Erythroblast (primary cell): Measurements from ENCODE around the gene MBNL2.

ENCODE experiments used
- DNase-seq, 2 experiments: peaks; one replicate each; lab custom pipeline; 2025; lab: John Stamatoyannopoulos, UW
- GATA1 ChIP-seq: IDR thresholded peaks from 2 replicates; pipeline ENCODE4 v1.6.1; 2011; ENCODE audit warnings: low read depth, mild to moderate bottlenecking, control low read depth, low read length, moderate library complexity
- POLR2A ChIP-seq: IDR thresholded peaks from 2 replicates; pipeline ENCODE4 v1.6.1; 2011; ENCODE audit warnings: mild to moderate bottlenecking, low read length

MBNL2 gene

DNA sequence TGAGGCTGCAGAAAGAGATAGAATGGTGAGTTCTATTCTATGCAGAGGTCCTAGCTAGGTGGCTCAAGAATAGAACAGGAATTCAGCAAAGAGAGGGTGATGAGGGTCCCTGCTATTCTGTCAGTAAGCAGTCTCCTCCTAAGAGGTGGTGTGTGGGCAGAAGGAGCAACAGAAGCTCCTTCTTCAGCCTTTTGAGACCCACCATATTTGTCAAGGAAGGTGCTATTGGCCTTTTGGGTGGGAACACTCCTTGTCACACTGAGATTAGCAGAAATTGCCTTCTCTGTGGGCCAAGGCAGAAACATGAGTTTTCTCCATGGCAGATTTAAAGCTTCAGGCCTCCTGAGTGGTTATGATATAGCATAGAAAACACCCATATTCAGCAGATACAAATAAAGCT lies 172.4 kb downstream of the MBNL2 start:
- peak in 1 of 2 experiments; percentile 16 for DNase-seq
- TF ChIP-seq POLR2A = no peak
- no peak for TF ChIP-seq GATA1

DNA sequence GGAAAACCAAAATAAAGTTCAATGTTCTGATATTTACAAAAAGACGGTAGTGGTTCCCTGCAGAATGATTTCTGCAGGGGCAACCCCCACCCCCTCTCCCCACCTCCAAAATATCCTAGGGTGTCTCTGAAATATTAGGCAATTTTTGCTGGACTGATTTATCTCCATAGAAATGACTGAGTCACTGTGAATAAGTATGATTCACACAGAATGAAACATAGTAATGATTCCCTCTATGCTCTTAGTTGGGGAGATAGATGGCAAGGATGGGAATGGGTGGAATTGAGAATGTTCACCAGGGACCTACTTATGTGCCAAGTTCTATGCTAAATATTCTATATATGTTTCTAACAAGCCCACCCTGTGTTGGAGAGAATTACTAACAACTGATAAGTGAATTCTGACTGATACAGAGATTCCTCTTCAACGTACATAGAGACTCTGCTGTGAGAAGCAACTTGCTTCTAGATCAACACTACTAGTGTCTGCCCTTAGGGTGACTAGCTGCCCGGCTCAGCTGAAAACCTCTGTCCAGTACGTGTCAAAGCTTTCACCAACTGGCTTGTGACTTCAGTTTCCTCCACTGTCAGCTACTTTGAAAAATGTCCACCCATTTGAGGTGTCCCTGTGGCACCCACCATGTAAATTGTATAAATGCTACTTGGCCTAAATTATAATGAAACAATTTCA lies 173.5 kb downstream of the MBNL2 start:
- DNase-seq = peak in 1 of 2 experiments; percentile 61
- no peak for TF ChIP-seq POLR2A

DNA sequence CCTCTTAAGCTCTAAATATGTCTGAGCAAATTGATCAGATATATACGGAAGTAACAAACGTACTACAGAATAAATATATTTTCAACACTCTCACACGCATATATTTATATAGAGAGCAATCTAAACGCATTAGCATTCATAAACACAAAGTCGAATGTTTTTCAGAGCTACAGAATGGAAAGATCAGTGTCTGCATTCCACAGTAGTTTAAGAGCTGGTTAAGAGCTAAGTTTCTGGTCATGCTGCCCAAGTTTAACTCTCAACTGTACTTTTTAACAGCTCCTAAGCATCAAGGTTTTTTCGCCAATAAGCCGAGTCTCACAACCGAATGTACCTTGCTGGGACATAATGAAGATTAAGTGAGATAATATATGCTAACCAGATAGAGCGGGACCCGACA lies 175.1 kb downstream of the MBNL2 start:
- TF ChIP-seq GATA1 (no peak), POLR2A (no peak)
- no peak for DNase-seq

DNA sequence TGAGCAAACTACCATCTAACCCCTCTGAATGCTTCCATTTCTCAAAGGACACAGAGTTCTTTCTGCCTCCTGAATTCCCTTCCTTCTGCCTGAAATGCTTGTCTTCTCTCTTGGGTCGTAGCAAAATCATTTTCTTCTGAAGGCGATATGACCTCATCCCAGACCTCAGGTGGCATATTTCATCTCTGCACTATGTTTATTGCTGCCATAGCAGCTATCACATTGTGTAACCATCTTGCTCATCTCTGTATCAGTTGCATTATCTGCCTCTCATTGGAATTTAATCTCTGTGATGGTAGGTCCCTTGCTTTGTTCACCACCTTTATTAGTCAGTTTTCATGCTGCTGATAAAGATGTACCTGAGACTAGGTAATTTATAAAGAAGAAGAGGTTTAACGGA lies 179.3 kb downstream of the MBNL2 start:
- no peak for TF ChIP-seq GATA1
- no peak for TF ChIP-seq POLR2A
- no peak for DNase-seq

DNA sequence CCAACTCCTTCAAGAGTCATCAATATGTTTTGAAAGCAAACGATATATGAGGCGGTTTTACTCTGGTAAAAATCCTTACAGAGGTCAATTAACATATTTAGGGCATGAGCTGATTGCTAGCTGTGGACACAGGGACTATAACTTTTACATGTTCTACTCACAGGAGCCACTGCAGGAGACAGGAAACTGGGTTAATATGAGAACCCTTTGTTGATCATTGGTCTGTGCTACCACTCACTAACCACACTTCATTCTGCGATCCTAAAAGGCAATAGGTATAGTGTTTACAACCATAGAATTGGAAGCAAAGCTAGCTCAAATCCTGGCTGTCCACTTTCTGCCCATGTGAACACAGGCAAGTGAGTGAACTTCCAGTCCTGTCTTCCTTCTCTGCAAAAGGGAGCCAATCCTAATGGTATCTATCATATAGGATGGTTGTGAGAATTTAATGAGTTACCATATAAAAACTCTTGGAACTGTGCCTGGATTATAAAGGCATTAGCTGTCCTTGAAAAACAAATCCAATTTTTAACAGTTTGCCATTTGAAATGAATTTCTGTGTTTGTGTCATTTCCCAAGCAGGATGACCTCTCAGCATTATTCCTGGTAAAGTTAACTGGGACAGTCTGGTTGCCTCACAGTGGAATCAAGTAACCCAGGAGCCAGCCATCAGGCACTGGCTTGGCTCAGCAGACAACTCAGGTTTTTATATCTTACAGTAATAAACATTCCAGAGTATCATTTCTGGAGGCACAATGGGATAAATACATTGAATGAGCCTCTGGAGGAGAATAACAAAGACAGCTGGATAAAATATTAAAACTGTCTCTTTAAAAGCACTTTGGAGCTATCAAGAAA lies 182.0 kb downstream of the MBNL2 start:
- TF ChIP-seq POLR2A (no peak), GATA1 (no peak)
- DNase-seq = no peak

DNA sequence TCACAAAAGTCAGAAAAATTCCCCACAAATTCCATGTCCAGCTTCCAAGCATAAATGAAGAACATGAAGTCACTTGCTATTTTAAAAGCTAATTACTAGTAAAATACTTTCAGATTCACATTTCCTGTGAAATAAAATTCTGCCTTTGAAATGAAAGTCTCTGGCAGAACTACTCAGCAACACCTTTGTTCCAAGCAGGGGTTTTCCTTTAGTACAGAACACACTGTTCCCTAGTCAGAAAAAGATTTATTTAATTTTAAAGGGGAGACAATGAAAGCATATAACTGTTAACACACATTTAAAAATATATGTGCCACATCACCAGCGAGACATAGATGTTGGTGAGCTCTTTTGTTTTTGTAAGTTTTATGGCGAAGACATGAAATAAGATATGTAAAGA lies 185.4 kb downstream of the MBNL2 start:
- DNase-seq = no peak
- no peak for TF ChIP-seq POLR2A
- TF ChIP-seq GATA1 = no peak

DNA sequence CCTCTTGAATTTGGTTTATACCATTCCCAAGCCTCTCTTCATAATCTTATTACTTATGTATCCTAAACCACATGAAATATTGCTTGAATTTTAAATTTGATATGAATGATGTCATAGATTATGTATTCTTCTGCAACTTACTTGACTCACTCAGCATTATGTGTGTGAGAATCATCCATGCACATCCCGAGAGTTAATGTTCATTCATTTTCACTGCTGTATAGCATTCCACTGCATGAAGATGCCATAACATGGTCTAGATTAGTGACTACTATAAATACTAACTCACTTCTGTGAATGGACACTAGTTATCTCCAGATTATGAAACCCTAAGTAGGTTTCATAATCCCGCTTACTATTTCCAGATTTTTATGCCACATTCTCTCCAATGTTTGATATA lies 186.8 kb downstream of the MBNL2 start:
- TF ChIP-seq POLR2A (no peak), GATA1 (no peak)
- DNase-seq = no peak

DNA sequence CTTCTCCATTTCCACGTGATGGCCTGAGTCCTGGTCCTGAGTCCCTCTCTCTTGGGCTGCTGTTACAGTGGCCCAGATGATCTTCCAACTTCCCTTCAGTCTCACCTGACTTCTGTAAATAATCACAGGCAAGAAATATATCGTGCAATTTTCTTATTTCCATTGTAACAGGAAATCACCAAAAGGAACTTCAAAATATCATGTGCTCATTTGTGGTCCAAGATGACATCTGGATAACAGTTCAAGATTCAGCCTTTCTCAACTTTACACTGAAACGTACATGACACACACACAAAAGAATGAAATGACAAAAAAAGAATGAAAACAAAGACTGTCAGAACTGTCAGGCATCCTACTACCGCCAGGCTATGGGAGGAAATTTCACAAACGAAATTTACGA lies 189.9 kb downstream of the MBNL2 start:
- no peak for TF ChIP-seq POLR2A
- no peak for TF ChIP-seq GATA1
- no peak for DNase-seq

DNA sequence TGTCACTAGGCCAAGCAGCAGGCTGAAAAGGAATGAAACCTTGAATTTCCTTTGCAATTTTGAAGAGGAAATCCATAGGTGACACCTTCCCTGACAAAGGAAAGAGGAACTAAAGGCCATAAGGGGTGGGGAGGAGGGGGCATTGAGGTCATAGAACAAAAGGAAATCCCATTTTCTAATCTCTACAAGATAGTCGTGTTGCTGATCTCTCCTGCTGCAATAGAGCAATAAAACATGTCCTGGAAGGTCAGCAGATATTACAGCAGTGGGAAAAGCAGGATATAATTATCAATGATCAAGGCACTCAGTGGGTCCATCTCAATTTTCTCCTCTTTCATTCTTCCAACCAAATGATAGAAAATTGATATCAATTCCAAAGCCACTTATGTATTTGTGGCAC lies 191.6 kb downstream of the MBNL2 start:
- TF ChIP-seq GATA1 = no peak
- TF ChIP-seq POLR2A = no peak
- DNase-seq = no peak

DNA sequence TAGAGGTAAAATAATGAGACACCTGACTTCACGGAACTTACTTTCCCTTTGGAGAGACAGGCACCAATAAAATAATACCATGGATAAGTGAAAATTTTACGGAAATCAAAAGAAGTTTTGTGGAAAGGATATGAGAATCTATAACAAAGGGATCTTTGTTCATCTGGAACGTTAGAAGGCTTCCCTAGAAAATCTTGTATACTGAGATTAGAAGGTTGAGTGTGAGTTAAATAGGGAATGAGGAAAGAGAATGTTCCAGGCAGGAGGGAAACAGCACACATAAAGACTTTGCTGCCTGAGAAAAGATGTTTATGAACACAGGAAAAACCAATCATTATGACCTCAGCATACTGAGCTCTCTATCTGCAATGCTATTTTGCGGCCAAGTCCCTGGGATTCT lies 192.3 kb downstream of the MBNL2 start:
- no peak for TF ChIP-seq POLR2A
- TF ChIP-seq GATA1 = no peak
- DNase-seq = no peak

DNA sequence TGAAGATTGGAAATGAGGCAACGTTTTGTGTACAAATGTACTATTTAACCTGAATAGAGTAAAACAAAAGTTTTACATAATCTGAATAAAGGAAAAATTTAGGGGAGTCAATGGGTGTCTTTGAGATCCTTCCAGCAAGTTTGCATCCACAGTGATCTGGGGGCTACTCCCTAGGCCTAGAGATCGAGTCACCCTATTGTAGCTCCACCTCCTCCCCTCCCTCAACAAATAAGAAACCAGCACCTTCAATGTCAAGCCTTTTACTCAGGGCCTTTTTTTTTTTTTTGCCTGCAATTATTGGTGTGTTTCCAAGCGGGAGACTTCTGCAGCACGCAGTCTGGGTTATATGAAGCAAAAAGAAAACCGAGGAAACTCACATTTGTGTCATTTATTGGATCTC lies 195.6 kb downstream of the MBNL2 start:
- DNase-seq = no peak
- TF ChIP-seq POLR2A (no peak), GATA1 (no peak)

DNA sequence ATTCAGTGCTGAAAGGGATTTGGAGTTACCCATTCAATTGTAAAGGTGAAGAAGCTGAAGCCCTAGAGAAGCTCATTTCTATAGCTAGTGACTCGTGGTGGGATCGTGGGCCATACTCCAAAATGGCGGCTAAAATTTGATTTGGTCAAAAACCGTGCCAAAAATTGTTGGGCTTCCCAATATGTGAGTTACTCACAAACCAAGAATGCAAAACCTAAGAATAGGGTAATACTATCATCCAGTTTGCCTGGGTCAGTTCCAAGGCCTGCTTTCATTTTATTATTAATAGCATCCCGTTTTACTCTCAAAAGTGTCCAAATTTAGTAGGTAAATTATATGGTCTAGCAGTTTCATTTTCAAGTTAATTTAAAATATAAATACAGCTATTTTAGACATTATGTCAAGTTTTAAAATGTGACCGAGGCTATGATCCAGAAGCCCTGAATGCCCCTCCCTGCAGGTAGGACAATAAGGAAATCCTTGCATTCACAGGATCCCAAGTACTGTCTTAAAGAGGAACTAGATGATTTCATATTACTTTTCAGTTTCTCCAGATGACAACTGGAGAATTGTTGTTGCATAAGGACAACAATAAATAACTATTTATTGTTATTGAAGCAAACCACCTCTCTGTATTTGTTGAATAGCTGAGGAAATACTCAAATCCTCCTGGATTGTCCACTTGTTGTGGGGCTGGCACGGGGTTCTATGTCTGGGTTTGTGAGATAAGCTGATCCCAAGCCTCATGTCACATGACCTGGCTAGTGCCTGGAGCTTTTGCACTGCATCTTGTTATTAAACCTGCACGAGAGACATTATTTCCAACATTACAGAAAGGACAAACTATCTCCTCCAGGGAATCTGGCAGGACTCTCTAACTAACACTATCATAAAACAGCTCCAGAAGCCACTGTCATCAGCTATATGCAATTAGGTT lies 200.3 kb downstream of the MBNL2 start:
- TF ChIP-seq GATA1 = no peak
- TF ChIP-seq POLR2A = no peak
- DNase-seq = peak; percentile 43 to 47

DNA sequence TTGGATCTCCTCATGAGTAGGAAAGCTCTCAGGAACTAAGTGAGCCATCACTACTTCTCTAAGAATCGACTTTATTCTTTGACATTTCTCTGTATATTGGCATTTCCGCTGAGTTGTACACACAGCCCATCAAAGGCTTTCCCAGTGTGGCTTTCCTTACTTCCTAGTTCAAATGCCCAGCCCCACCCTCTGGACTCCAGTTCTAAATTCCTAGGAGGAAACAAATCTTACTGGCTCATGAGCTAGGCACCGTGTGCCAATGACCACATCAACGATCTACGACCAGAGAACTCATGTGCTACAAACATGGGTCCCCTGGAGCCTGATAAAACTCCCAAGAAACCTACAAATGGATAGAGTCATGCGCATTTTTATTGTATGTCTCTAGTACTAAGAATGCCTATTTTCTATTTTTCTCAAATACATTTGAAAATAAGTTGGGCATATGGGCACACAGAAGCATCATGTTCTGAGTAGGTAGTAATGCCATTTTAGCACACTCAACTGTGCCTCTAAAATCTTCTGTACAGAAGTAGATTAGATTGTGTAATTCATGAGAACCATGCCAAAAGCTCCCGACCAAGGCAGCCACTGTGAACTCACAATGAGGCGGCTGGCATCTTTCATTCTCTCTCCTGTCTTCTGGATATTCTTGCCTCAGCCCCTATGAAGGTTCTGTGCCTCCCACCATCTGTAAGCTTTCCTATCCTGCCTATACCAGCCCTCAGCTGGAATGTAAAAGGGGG lies 201.3 kb downstream of the MBNL2 start:
- TF ChIP-seq POLR2A = no peak
- no peak for TF ChIP-seq GATA1
- DNase-seq = no peak
